ENCODE measurements around the gene RASAL2. TPM values are rescaled to one million over a fixed set of nuclear protein-coding genes. Genes with fewer than 3 reads are reported as not detected.

RASAL2 gene
- total RNA-seq, 1 experiment from 2014 or later: 22.2 TPM

- Histone ChIP-seq H3K27me3 (ENCODE audit: insufficient read depth, low read length) (no peaks in the 10 kb centered on the region), H2AFZ (ENCODE audit: low read length) (no peak overlapping the region), H2AK5ac (ENCODE audit: insufficient read length, low read length) (no peak overlapping the region), H4K91ac (ENCODE audit: insufficient read length, low read depth, low read length) (no peak overlapping the region), H3K9me3 (ENCODE audit: control insufficient read depth, low read depth, low read length) (no peaks in the 10 kb centered on the region), H2BK12ac (ENCODE audit: insufficient read length, low read depth, low read length) (no peak overlapping the region), H4K5ac (ENCODE audit: insufficient read length, low read depth, low read length) (no peak overlapping the region), H3K4me2 (ENCODE audit: insufficient read depth, insufficient read length, low read length) (no peak overlapping the region), H2BK15ac (ENCODE audit: low read depth, low read length) (no peak overlapping the region), H3K4me1 (ENCODE audit: insufficient read depth, low read length) (peaks cover 4% of the 10 kb centered on the region; the same call in 1 of the 2 replicates), H2BK5ac (ENCODE audit: insufficient read length, low read length) (no peak overlapping the region), H3K56ac (ENCODE audit: insufficient read length, low read depth, low read length) (no peak overlapping the region), H3T11ph (ENCODE audit: low read length) (no peak overlapping the region), H2BK20ac (ENCODE audit: low read depth, low read length, poor library complexity, severe bottlenecking) (no peak overlapping the region), H3K14ac (ENCODE audit: insufficient read depth, low read length) (no peak overlapping the region), H3K27ac (ENCODE audit: insufficient read length, low read depth, low read length) (peak overlapping the region; percentile 51), H4K8ac (replicated peaks; ENCODE audit: insufficient read length, low read depth, low read length) (no peak overlapping the region), H3K23ac (ENCODE audit: insufficient read length, low read depth, low read length) (no peak overlapping the region), H4K20me1 (ENCODE audit: control insufficient read depth, insufficient read depth, insufficient read length) (no peaks in the 10 kb centered on the region), H3K23me2 (ENCODE audit: insufficient read length, low read depth, low read length, poor library complexity, severe bottlenecking) (peaks cover 3% of the 10 kb centered on the region), H3K4ac (ENCODE audit: low read depth, low read length) (no peak overlapping the region), H3K18ac (ENCODE audit: insufficient read length, low read depth, low read length) (no peak overlapping the region), H3K9ac (ENCODE audit: extremely low read depth, insufficient read length, low read length) (no peak overlapping the region), H3K79me2 (ENCODE audit: insufficient read depth, low read length) (no peaks in the 10 kb centered on the region; the same call in 1 of the 2 replicates), H2BK120ac (ENCODE audit: low read depth, low read length, poor library complexity, severe bottlenecking) (no peak overlapping the region), H3K79me1 (ENCODE audit: insufficient read depth, low read depth, low read length, poor library complexity, severe bottlenecking) (no peaks in the 10 kb centered on the region)
- Mint-ChIP-seq H3K27me3 (ENCODE audit: low read depth) (no peaks in the 10 kb centered on the region), H3K9me3 (no peaks in the 10 kb centered on the region; a peak in 1 of 5 replicates), H3K36me3 (ENCODE audit: insufficient read depth in 1 of 3, low read depth in 3 of 3) (peaks cover 0 to 4% (median 0%) of the 10 kb centered on the region in 3 experiments; a peak in 1 of 7 replicates), H3K4me3 (peak overlapping the region in 1 of 2 experiments; percentile 18; a peak in 2 of 5 replicates), H3K4me1 (peaks cover 48 to 50% of the 10 kb centered on the region in 2 experiments), H3K27ac (peak overlapping the region; percentile 71 to 92 (median 86))
- peak; percentile 70 for TF ChIP-seq CTCF (conservative IDR thresholded peaks at IDR 0.05)
- no CpG with 5 or more reads among the region's 5 CpGs for WGBS (ENCODE audit: extremely low coverage, insufficient read length, low lambda C conversion rate)
- no peak for DNase-seq
These were observed 250.7 kb downstream of the RASAL2 start for GRCh38 chr1:178344513-178345091.
